ENCODE results near the gene PTP4A1. TPM values are rescaled to one million over a fixed set of nuclear protein-coding genes. Genes with fewer than 3 reads are reported as not detected.
"Not testable (repeated sequence)": the region's sequence is repeated elsewhere in the genome, so short reads cannot be mapped to it uniquely, and the experiment has no call there.

PTP4A1 gene
- total RNA-seq, 1 donor from 2014 or later, result 56.4 TPM

- DNase-seq (ENCODE audit: extremely low read depth, low read depth, low spot score), result no peak
Measured at GRCh38 chr6:63581355-63582013, 9.2 kb downstream of the PTP4A1 start.

DNA sequence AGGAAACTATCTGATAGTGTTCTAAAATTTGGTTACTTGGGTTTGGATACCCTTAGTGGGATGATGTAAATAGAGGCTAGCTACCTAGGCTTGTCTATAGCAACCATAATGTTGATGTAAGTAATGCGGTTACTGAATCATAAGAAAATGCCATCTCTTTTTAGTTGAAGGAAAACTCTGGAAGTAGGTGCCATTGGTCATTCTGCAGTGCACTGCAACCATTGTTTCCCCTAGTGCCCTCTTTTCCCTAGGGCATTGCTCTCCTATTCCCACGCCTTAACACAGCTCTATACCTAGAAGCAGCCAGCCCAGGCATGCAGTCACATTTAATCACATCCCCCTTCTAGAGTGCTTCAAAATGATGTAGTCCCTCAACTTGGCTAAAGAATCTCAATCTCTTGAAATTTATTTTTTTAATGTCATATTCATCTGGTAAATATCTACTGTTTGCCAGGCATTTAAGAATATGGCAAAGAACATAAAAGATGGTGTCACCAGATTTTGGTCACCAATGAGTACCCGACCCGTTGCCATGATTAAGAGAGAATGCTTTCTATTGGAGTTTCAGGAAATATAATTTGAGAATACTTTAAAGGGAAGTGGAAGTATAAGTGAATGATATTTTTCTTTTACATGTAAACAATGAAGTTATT, 10.4 kb downstream of the PTP4A1 start:
- no peak for DNase-seq (ENCODE audit: extremely low read depth, low read depth, low spot score)

DNA sequence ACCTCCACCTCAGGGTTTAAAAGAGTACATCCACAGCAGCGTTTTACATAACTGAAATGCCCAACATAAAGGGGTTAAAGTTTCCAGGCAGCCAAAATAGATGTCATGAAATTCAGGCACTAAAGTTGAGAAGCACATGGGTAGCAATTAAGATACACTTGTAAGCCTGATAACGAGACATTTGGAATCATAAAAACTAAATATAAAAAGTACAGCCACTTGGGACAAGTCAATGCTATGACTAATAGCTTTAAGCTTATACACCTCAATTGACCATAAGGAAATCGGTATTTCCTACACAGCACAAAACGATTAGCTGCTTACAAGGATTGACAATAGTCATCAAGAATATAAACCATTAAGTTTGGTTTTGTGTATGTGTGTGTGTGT, 11.8 kb downstream of the PTP4A1 start:
- DNase-seq (ENCODE audit: extremely low read depth, low read depth, low spot score), result no peak

- DNase-seq (ENCODE audit: extremely low read depth, low read depth, low spot score), result no peak
Measured at GRCh38 chr6:63584566-63584965, 12.3 kb downstream of the PTP4A1 start.

DNA sequence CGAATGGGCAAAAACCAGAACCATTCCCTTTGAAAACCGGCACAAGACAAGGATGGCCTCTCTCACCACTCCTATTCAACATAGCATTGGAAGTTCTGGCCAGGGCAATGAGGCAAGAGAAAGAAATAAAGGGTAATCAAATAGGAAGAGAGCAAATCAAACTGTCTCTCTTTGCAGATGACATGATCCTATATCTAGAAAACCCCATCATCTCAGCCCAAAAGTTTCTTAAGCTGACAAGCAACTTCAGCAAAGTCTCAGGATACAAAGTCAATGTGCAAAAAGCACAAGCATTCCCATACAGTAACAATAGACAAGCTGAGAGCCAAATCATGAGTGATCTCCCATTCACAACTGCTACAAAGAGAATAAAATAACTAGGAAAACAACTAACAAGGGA, 13.4 kb downstream of the PTP4A1 start:
- DNase-seq (ENCODE audit: extremely low read depth, low read depth, low spot score), result not testable (repeated sequence)

- no peak for DNase-seq (ENCODE audit: extremely low read depth, low read depth, low spot score)
Measured at GRCh38 chr6:63589952-63590411, 17.7 kb downstream of the PTP4A1 start.

DNA sequence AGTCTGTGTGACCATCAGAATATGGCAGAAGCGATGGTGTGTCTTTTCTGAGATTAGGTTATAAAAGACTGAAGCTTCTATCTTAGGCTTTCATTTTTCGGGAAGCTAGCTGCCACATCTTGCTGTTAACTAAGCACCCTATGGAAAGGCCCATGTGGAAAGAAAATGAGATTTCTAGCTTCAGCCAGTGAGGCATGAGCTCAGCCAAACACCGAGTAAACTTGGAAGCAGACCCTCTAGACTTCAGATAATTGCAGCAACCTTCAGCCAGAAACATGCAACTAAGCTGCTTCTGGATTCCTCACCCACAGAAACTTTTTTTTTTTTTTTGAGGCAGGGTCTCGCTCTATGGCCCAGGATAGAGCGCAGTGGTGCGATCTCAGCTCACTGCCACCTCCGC, 20.6 kb downstream of the PTP4A1 start:
- no peak for DNase-seq (ENCODE audit: extremely low read depth, low read depth, low spot score)

DNA sequence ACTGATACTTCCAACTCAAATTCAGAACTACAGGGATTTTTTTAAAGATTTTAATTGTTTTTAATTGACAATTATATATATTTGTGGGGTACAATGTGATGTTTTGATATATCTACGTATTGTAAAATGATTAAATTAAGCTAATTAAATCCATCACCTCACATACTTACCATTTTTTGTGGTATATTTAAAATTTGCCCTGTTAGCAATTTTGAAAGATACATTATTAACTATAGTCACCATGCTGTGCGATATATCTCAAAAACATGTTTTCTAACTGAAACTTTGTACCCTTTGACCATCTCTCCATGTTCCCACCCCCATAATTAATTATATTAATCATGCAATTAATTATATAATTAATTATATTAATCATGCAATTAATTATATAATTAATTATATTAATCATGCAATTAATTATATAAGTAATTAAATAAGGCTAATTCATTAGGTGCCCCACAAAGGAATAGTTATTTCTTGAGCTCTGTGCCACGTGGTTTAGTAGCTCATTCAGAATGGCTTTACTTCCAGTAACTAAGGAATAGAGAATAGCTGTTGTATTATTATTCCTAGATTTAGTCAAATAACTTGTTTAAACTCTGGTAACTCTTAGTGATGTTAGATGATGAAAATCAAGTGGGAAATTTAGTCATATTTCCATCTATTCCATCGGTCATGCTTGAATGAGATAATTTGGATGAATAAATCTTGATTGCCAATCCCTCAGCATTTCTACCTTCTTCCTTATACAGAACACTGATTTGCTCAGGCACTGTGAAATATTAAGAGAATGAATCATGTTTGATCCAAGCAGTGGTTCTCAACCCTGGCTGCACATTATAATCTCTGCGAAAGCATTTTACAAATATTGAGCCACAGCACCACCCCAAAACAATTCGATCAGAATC, 25.1 kb downstream of the PTP4A1 start:
- no peak for DNase-seq (ENCODE audit: extremely low read depth, low read depth, low spot score)

DNA sequence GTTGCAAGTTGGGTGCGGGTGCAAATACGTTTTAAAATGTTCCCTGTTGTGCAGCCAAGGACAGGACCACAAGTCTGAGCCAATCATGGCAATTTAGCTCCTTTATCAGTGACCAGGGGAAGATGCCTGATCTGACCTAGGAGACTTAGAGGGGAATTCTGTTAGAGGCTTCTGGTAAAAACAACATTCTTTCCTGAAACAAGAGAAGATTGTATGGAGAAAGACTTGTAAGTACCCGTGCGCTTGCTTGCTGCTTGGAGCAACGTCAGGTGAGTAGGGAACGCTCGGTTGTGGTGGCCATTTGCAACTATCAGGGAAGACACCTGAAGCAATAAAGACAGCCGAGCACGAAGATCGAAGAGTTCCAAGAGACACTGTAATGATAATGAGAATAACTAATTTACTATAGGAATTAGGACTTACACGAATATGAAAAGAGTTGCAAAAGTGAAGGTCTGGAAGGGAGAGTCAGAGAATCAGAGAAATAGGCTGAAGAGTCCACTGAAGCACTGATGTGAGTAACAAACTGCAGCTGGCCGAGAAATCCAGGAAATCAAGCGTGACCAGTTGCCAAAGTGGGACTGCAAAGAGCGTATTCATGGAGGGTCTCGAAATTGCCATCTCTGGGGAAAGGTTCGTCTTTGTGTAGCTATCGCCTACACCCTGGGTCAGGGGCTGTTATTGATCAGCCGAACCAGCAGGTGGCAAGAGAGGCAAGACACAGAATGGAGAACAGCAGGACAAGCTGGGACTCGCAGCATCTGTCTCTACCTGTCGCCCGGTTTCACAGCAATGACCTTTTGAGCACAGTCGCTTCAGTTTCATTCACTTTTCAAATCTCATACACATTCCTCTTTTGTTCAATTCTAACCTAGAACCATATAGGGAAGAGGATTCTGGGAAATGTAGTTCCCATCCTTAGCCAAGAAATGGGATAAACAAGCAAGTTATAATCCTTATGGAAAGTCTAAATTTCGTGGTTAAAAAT, 26.1 kb downstream of the PTP4A1 start:
- DNase-seq (ENCODE audit: extremely low read depth, low read depth, low spot score), result peak; percentile 33

GRCh38 chr6:63599243-63599642, 27.0 kb downstream of the PTP4A1 start:
- no peak for DNase-seq (ENCODE audit: extremely low read depth, low read depth, low spot score)

DNA sequence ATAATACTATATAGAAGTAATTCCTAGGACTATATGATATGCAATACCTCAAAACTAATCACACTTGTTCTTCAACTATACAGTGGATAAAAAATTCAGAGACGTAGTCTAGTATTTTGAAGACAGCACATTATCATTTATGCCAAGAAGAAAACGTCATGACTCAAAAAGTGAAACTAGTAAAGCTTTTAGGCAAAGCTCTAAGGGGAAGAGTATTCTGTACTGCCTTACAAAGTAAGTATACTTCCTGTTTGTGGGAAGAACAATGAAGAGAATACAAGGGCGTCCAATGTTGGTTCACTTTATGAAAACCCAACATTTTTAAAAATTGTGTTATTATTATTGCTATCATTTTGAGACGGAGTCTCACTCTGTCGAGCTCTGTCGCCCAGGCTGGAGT, 27.9 kb downstream of the PTP4A1 start:
- DNase-seq (ENCODE audit: extremely low read depth, low read depth, low spot score), result no peak

GRCh38 chr6:63609231-63609630, 37.0 kb downstream of the PTP4A1 start:
- no peak for DNase-seq (ENCODE audit: extremely low read depth, low read depth, low spot score)

DNA sequence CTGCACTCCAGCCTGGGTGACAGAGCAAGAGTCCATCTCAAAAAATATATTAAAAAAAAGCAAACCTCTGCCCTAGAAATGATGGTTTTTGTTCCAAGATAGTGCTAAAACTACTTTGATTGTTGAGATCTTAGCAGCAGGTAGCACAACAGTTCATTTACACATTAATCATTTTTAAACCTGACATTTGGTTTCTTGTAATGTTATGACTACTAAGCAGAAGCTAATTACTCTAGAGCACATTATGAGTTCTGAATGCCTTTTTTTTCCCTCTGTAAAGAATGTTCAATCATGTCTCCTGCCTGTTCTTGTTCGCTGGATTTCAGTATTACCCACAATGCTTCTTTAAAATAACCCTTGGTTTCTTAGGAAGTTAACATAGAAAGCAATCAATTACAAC, 38.7 kb downstream of the PTP4A1 start:
- DNase-seq (ENCODE audit: extremely low read depth, low read depth, low spot score), result no peak

DNA sequence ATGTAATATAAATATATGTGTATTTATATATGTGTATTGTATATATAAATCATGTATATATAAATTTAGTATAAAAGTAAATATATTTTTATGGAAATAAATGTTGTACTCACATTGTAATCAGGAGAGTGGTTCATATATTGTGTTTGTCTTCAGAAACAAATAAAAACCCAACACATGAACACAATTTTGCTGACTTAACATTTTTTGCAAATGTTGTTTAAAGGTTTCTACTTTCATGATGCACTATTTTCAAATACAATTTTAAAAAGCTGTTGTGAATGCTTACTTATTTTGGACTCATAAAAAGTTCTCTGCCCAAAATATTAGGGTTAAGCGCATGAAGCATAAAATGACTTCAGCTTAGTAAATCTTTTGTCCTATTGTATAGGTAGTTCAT, 39.3 kb downstream of the PTP4A1 start:
- no peak for DNase-seq (ENCODE audit: extremely low read depth, low read depth, low spot score)

DNA sequence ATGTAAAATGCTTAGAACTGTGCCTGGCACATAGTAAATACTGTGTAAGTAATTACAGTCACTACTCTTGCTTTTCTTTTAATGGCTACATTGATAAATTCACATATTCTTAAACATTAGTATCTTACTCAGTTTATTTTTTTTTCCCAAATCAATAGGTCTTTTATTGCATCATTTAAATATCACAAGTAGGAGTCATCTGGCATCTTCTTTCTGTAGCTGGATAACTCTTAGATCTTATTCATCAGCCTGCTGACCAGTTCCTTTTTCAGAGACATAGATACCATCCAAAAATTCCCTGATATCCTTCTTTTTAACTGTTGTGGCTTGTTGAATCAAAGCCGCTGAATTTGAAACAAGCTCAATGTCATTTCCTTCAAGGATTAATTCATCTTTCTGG, 43.3 kb downstream of the PTP4A1 start:
- DNase-seq (ENCODE audit: extremely low read depth, low read depth, low spot score), result no peak

Other genes starting within 250 kb of the PTP4A1 start
- gene PHF3, start 63.3 kb downstream of the PTP4A1 start, total RNA-seq, result 29.1 and 33.9 TPM in 2 replicates